Measurements from ENCODE around the gene SEMA3E.

Gene SEMA3E

DNA sequence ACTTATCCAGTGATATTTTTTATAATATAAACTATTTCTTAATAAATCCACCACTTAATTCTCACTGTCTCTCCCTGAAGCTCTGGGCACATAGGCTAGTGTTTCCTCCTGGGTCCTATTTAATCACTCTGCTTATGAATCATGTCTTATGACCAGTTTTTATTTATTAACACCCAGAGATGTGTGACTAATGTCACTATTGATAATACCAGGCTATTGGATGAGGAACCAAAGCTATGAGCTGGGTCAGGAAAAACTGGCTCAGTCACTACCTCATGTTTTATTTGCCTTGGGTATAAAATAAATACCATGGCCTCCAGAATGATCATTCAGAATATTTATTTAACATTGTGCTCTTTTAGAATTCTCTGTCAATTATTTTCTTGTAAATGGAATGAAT is 5.2 kb downstream of the SEMA3E start:
- Histone ChIP-seq H4K20me1 (ENCODE audit: insufficient read depth, low read length, poor library complexity, severe bottlenecking) (no peaks in the 10 kb centered on the region), H3K9ac (ENCODE audit: low read depth, low read length, poor library complexity, severe bottlenecking) (no peak overlapping the region), H2AFZ (ENCODE audit: low read length) (no peak overlapping the region), H3K9me2 (replicated peaks; ENCODE audit: low read depth, low read length) (no peaks in the 10 kb centered on the region), H3K79me2 (ENCODE audit: insufficient read depth, low read length) (no peaks in the 10 kb centered on the region), H3K4me1 (ENCODE audit: insufficient read depth, low read length, poor library complexity, severe bottlenecking) (no peaks in the 10 kb centered on the region), H3K9me3 (ENCODE audit: insufficient read depth, low read depth, low read length) (no peaks in the 10 kb centered on the region), H3K27me3 (ENCODE audit: insufficient read depth, low read length, poor library complexity, severe bottlenecking) (no peaks in the 10 kb centered on the region), H3K36me3 (ENCODE audit: insufficient read depth, low read length) (no peaks in the 10 kb centered on the region), H3K4me3 (ENCODE audit: low read length, poor library complexity, severe bottlenecking) (no peak overlapping the region), H3F3A (ENCODE audit: low read depth) (no peaks in the 10 kb centered on the region), H3K4me2 (ENCODE audit: low read depth, low read length, poor library complexity, severe bottlenecking) (no peak overlapping the region)
- TF ChIP-seq, protein P1, sequence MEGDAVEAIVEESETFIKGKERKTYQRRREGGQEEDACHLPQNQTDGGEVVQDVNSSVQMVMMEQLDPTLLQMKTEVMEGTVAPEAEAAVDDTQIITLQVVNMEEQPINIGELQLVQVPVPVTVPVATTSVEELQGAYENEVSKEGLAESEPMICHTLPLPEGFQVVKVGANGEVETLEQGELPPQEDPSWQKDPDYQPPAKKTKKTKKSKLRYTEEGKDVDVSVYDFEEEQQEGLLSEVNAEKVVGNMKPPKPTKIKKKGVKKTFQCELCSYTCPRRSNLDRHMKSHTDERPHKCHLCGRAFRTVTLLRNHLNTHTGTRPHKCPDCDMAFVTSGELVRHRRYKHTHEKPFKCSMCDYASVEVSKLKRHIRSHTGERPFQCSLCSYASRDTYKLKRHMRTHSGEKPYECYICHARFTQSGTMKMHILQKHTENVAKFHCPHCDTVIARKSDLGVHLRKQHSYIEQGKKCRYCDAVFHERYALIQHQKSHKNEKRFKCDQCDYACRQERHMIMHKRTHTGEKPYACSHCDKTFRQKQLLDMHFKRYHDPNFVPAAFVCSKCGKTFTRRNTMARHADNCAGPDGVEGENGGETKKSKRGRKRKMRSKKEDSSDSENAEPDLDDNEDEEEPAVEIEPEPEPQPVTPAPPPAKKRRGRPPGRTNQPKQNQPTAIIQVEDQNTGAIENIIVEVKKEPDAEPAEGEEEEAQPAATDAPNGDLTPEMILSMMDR (conservative IDR thresholded peaks at IDR 0.05; ENCODE audit: low read length) = no peak

DNA sequence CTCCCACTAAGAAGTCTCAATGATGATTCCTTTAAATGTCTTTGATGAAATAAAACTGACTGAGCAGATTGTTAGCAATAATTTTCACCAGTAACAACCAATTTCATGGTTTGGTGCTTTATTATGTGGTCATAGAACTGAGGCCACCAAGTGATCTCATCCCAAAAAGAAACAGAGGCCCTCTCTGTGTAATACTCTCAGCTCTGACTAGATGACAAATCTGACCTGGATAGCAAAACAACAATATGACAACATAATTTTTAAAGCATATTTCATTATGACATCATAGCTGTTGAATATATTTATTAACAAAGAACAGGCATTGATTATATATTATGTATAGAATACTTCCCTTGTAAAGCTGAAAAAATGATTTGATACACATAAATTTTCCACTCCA is 5.9 kb downstream of the SEMA3E start:
- H3K9ac ChIP-seq (ENCODE audit: low read depth, low read length, poor library complexity, severe bottlenecking) = no peak overlapping the region
- H3K27me3 ChIP-seq (ENCODE audit: insufficient read depth, low read length, poor library complexity, severe bottlenecking) = no peaks in the 10 kb centered on the region
- H3K36me3 ChIP-seq (ENCODE audit: insufficient read depth, low read length) = no peaks in the 10 kb centered on the region
- no peak overlapping the region for H2AFZ ChIP-seq (ENCODE audit: low read length)
- no peaks in the 10 kb centered on the region for H3K9me2 ChIP-seq (replicated peaks; ENCODE audit: low read depth, low read length)
- no peak overlapping the region for H3K4me3 ChIP-seq (ENCODE audit: low read length, poor library complexity, severe bottlenecking)
- no peaks in the 10 kb centered on the region for H3K9me3 ChIP-seq (ENCODE audit: insufficient read depth, low read depth, low read length)
- no peaks in the 10 kb centered on the region for H3F3A ChIP-seq (ENCODE audit: low read depth)
- H4K20me1 ChIP-seq (ENCODE audit: insufficient read depth, low read length, poor library complexity, severe bottlenecking) = no peaks in the 10 kb centered on the region
- H3K4me2 ChIP-seq (ENCODE audit: low read depth, low read length, poor library complexity, severe bottlenecking) = no peak overlapping the region
- H3K4me1 ChIP-seq (ENCODE audit: insufficient read depth, low read length, poor library complexity, severe bottlenecking) = no peaks in the 10 kb centered on the region
- no peak for TF ChIP-seq EZH2phosphoT487 (IDR thresholded peaks at IDR 0.05; ENCODE audit: borderline replicate concordance)
- TF ChIP-seq, protein P1 (conservative IDR thresholded peaks at IDR 0.05; ENCODE audit: low read length) = no peak
- no peaks in the 10 kb centered on the region for H3K79me2 ChIP-seq (ENCODE audit: insufficient read depth, low read length)

DNA sequence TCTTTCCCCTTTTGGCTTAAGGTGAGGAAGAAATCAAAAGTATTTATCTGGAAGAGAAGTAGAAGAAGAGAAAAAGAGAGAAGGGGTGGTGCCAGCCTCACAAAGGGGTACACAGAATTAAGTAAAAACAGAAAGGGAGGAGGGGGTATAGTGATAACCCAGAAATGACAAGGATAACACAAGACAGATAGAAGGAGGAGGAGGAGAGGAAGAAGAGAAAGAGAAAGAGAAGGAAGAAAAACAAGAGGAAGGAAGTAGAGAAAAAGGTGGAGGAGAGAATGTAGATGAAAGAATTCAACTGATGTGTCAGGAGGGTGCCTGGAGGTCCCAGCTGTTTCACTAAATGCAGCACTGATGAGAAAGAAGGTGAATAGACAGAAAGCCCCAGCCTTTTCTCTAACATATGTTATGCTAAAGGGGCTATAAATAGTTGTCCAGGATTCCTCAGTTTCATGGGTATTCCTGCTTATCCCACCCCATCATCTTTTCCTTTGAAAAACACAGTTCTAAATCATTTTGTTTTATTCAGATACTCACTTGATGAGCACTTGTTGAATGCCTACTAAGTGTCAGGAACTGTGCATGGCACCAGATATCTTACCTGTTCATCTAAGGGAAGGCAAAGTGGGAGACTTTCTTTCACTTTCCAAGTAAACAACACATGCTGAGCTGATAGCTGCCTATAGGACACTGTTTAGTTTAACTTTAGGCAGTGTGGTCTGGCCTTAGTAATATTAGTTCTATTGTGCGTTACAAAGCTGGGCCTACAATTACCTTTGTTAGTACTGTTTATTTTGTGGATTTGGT is 8.0 kb downstream of the SEMA3E start:
- H3K4me1 ChIP-seq (ENCODE audit: insufficient read depth, low read length, poor library complexity, severe bottlenecking) = no peaks in the 10 kb centered on the region
- H3K27me3 ChIP-seq (ENCODE audit: insufficient read depth, low read length, poor library complexity, severe bottlenecking) = no peaks in the 10 kb centered on the region
- no peaks in the 10 kb centered on the region for H3K79me2 ChIP-seq (ENCODE audit: insufficient read depth, low read length)
- no peak overlapping the region for H3K4me2 ChIP-seq (ENCODE audit: low read depth, low read length, poor library complexity, severe bottlenecking)
- H3K9me2 ChIP-seq (replicated peaks; ENCODE audit: low read depth, low read length) = no peaks in the 10 kb centered on the region
- H3K36me3 ChIP-seq (ENCODE audit: insufficient read depth, low read length) = no peaks in the 10 kb centered on the region
- H3K4me3 ChIP-seq (ENCODE audit: low read length, poor library complexity, severe bottlenecking) = no peak overlapping the region
- no peak overlapping the region for H2AFZ ChIP-seq (ENCODE audit: low read length)
- no peaks in the 10 kb centered on the region for H3K9me3 ChIP-seq (ENCODE audit: insufficient read depth, low read depth, low read length)
- no peaks in the 10 kb centered on the region for H4K20me1 ChIP-seq (ENCODE audit: insufficient read depth, low read length, poor library complexity, severe bottlenecking)
- no peaks in the 10 kb centered on the region for H3F3A ChIP-seq (ENCODE audit: low read depth)
- H3K9ac ChIP-seq (ENCODE audit: low read depth, low read length, poor library complexity, severe bottlenecking) = no peak overlapping the region
- TF ChIP-seq, protein P1 (conservative IDR thresholded peaks at IDR 0.05; ENCODE audit: low read length) = no peak
- TF ChIP-seq EZH2phosphoT487 (IDR thresholded peaks at IDR 0.05; ENCODE audit: borderline replicate concordance) = no peak
